Ishikawa (cell line): Measurements from ENCODE around the gene HABP2.

Experiments used
- CEBPB ChIP-seq: IDR thresholded peaks from 2 replicates; pipeline ENCODE4 v1.6.1; 2012
- EP300 ChIP-seq: IDR thresholded peaks from 2 replicates; pipeline ENCODE4 v1.6.1; 2012; ENCODE audit warnings: borderline replicate concordance
- NFIC ChIP-seq: IDR thresholded peaks from 2 replicates; pipeline ENCODE4 v1.6.1; 2012
- RAD21 ChIP-seq: IDR thresholded peaks from 2 replicates; pipeline ENCODE4 v1.6.1; 2012; ENCODE audit warnings: low read depth
- REST ChIP-seq: IDR thresholded peaks from 2 replicates; pipeline ENCODE4 v1.6.1; 2012; ENCODE audit warnings: low read depth, mild to moderate bottlenecking
- TAF1 ChIP-seq: IDR thresholded peaks from 2 replicates; pipeline ENCODE4 v1.6.1; 2012; ENCODE audit warnings: low read depth, mild to moderate bottlenecking
- TEAD4 ChIP-seq: IDR thresholded peaks from 2 replicates; pipeline ENCODE4 v1.6.1; 2012
- YY1 ChIP-seq: IDR thresholded peaks from 2 replicates; pipeline ENCODE4 v1.6.1; 2012; ENCODE audit warnings: low read depth
- ZBTB7A ChIP-seq: IDR thresholded peaks from 2 replicates; pipeline ENCODE4 v1.6.1; 2012; ENCODE audit warnings: low read depth

DNA sequence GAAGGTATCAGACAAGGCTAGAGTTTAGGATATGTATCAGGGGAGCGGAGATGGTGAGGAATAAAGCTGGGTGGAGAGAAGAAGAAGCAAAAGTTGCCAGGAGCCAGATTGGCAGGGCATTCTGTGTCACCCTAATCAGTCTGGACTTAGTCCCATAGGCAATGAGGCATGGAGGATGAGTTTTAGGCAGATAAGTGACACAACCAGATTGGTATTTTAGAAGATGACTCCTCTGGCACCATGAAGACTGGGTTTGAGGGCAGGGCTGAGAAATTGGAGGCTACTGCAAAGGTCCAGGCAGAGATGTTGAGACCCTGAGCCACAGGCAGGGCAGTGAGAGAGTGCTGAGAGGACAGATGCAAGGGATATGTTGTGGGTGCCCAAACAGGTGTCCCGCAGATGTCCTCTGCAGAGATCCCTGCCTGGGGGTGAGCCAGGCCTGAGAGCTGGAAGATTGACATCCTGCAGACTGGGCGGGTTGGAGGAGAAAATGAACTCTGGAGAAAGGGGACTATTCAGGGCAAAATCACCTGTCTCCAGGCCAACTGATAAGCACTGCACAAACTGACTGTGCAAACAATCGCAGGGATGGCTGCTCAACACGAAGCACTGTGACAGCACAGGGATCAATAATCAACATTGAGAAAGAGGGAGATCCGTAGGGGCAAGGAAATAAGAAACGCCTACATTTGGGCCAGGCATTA is 11.9 kb upstream of the HABP2 start:
- no peak for TF ChIP-seq ZBTB7A
- no peak for TF ChIP-seq TAF1
- TF ChIP-seq EP300: no peak
- TF ChIP-seq REST: no peak
- no peak for TF ChIP-seq RAD21
- no peak for TF ChIP-seq YY1
- TF ChIP-seq TEAD4: no peak
- TF ChIP-seq CEBPB: no peak
- no peak for TF ChIP-seq NFIC
